HG03066 (cell line): Measurements from ENCODE around the gene KDELR3.
"Not testable (repeated sequence)": the region's sequence is repeated elsewhere in the genome, so short reads cannot be mapped to it uniquely, and the experiment has no call there.

ENCODE experiments used
- ATAC-seq: cut with Tn5 transposase; IDR thresholded peaks from one replicate; pipeline ENCODE4 v1.9.1; 2021; ENCODE audit warnings: low read depth; ENCODE audit not compliant: unreplicated experiment

KDELR3 gene

GRCh38 chr22:38455076-38455529 is 12.8 kb upstream of the KDELR3 start, which contains the start of gene KCNJ4:
Gene KCNJ4 (minus strand): TSS chr22:38455199. CDS start chr22:38428132, 27,067 bp downstream.
- ATAC-seq, result no peak

- no peak for ATAC-seq
Observed at GRCh38 chr22:38455530-38456271, 12.2 kb upstream of the KDELR3 start.

- ATAC-seq, result no peak
Observed at GRCh38 chr22:38456272-38456835, 11.5 kb upstream of the KDELR3 start.

GRCh38 chr22:38456841-38457699 is 10.8 kb upstream of the KDELR3 start:
- ATAC-seq, result no peak

GRCh38 chr22:38460426-38460840 is 7.5 kb upstream of the KDELR3 start:
- ATAC-seq, result no peak

- ATAC-seq, result no peak
Observed at GRCh38 chr22:38461057-38461413, 6.9 kb upstream of the KDELR3 start.

GRCh38 chr22:38461414-38462081 is 6.3 kb upstream of the KDELR3 start:
- no peak for ATAC-seq

GRCh38 chr22:38462960-38463784 is 4.7 kb upstream of the KDELR3 start:
- ATAC-seq, result no peak

- no peak for ATAC-seq
Observed at GRCh38 chr22:38464992-38465672, 2.8 kb upstream of the KDELR3 start.

GRCh38 chr22:38465673-38466490 is 2.0 kb upstream of the KDELR3 start:
- ATAC-seq, result no peak

- ATAC-seq, result no peak
Observed at GRCh38 chr22:38467438-38467903, 425 bp upstream of the KDELR3 start.

- ATAC-seq, result no peak
Observed at GRCh38 chr22:38468443-38469305, 778 bp downstream of the KDELR3 start.

- ATAC-seq, result no peak
Observed at GRCh38 chr22:38469306-38469781, 1.4 kb downstream of the KDELR3 start.

- ATAC-seq, result not testable (repeated sequence)
Observed at GRCh38 chr22:38470179-38470578, 2.3 kb downstream of the KDELR3 start.

GRCh38 chr22:38471237-38471636 is 3.3 kb downstream of the KDELR3 start:
- ATAC-seq, result no peak

- ATAC-seq, result no peak
Observed at GRCh38 chr22:38474003-38474607, 6.2 kb downstream of the KDELR3 start.

- ATAC-seq, result no peak
Observed at GRCh38 chr22:38477585-38477984, 9.7 kb downstream of the KDELR3 start.
